Kidney glomerular epithelial cell (primary cell): ENCODE data around the gene DNMT3A.
A peak's percentile ranks its signal among the peaks of the same experiment; 100 is the strongest.

ENCODE experiments used
- DNase-seq: peaks from one replicate; lab custom pipeline; 2025; lab: John Stamatoyannopoulos, UW

DNMT3A gene

GRCh38 chr2:25372405-25373268 is 30.9 kb upstream of the DNMT3A start:
- no peak for DNase-seq

GRCh38 chr2:25371253-25372241 is 29.8 kb upstream of the DNMT3A start:
- DNase-seq: no peak

- no peak for DNase-seq
These were observed 28.2 kb upstream of the DNMT3A start for GRCh38 chr2:25369876-25370275.

DNA sequence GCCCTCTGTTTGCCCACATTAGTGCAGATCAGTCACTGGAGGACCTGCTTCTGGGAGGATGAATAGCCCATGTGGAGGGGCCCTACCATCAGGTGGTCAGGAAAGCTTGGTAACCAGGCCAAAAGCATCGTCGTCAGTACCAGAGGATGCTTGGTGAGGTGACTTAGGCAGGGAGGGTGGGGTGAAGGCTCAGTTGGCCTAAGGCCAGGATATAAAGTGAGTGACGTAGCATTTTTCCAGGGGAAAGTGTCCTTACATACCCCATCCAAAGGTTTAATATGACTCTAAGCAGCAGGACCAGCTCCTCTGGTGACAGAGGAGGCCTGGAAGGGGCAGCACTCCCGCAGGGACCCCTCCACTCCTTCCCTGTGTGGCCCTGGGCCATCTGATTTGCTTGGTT is 27.7 kb upstream of the DNMT3A start:
- DNase-seq: no peak

DNA sequence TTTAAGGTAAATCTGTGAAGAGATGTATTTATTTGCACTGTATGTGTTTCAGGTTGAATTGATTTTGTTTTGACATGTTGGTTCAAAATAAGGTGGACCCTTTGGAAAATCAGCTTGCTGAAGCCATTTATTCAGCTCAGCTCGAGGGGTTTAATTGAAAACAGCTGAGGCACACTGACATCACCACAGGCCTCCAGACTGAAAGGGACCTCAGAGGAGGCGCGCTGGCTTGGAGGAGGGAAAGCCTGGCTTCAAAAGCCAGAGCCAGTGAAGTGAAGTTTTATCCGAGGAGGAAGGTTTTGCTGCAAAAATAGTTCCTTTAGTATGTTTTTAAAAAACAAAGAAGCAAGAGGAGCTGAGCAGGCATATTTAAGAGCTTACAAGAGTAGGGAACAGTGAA is 26.9 kb upstream of the DNMT3A start:
- no peak for DNase-seq

GRCh38 chr2:25367296-25367695 is 25.6 kb upstream of the DNMT3A start:
- no peak for DNase-seq

DNA sequence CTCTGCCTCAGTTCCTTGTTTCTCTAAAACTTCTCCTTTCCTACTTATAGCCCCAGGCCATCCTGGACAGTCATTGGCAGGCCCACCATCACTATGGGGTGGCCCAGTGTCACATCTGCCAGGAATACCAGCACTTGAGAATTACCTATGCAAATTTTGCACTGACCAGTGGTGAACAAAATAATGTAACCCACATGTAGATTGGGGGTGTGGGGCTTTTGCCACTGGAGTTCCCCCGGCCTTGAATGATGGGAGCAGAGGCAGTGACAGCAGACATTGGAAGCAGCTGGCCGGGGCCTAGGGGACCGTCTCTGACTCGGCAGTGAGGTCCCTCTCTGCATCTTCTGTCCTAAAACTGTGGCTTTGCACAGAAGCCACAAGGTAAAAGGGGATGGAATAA is 24.9 kb upstream of the DNMT3A start:
- no peak for DNase-seq

DNA sequence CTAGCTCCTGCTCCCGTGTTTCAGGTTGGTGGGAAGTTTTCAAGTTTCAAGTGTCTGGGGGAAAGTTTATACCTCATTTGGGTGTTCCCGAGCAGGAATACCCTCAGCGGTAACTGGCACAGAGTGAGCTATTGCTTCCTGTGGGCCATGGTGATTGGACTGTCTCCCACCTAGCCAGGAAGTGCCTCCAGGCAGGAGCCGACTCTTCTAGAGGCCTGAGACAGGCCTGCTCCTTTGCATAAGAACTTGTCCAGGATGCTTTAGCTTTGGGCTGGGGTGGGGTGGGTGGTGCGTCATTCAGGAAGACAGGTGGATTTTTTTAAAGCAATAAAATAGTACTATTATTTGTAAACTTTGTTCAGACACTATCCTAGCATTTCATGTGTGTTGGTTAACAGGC is 23.5 kb upstream of the DNMT3A start:
- no peak for DNase-seq

GRCh38 chr2:25363733-25364132 is 22.0 kb upstream of the DNMT3A start:
- no peak for DNase-seq

GRCh38 chr2:25362434-25363145 is 20.9 kb upstream of the DNMT3A start:
- DNase-seq: no peak

GRCh38 chr2:25362049-25362433 is 20.3 kb upstream of the DNMT3A start:
- DNase-seq: peak; percentile 95

- no peak for DNase-seq
These were observed 19.7 kb upstream of the DNMT3A start for GRCh38 chr2:25361261-25362048.

GRCh38 chr2:25358836-25359235 is 17.1 kb upstream of the DNMT3A start:
- DNase-seq: no peak

- DNase-seq: no peak
These were observed 16.6 kb upstream of the DNMT3A start for GRCh38 chr2:25358249-25358815.

GRCh38 chr2:25356088-25356487 is 14.4 kb upstream of the DNMT3A start:
- DNase-seq: no peak

- DNase-seq: no peak
These were observed 13.5 kb upstream of the DNMT3A start for GRCh38 chr2:25355270-25355669.

DNA sequence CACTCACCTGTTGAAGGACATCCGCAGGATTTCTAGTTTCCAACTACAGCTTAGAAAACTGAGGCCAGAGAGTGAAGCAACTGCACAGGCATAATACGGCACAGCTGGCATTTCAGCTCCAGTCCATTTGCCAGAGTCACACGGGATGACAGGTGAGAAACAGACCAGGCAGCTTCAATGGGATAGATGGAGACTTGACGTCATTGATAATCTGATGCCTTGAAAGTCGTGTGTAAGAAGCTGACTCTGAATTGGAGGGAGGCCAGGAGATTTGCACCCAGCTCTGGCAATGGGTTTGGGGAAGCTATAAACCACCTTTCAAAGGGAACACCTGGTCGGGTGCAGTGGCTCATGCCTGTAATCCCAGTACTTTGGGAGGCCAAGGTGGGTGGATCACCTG is 12.4 kb upstream of the DNMT3A start:
- DNase-seq: no peak

- DNase-seq: no peak
These were observed 7.7 kb upstream of the DNMT3A start for GRCh38 chr2:25349397-25349796.

GRCh38 chr2:25347846-25348245 is 6.1 kb upstream of the DNMT3A start:
- no peak for DNase-seq

DNA sequence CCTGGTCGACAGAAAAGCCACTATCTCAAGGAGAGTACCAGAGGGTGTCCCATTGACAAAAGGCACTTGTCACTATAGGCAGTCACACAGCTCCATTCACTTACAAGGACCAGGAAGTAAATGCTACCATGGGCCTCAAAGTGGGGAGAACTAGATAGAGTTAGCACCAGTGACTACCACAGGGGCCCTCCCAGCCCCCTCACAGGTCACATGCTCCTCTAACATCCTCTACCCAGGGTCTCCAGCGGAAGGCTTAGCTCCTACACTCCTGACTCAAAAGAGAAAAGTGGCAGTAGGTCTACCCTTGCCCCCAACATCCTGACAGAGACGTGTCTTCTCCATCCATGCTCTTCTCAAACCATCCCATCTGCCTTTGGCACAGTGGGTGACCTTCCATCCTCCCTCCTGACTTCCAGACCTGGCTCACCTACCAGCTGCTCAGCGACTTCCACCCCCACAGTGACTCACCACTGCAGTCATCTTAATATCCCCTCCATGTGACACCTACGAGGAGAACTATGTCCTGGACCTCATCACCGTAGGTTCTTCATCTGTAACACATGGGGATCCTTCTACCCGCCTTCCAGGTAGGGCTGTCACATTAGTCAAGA is 5.6 kb upstream of the DNMT3A start:
- DNase-seq: no peak
